Measurements from ENCODE around the gene WDR27.
"Not testable (repeated sequence)": the region's sequence is repeated elsewhere in the genome, so short reads cannot be mapped to it uniquely, and the experiment has no call there.

The WDR27 gene

DNA sequence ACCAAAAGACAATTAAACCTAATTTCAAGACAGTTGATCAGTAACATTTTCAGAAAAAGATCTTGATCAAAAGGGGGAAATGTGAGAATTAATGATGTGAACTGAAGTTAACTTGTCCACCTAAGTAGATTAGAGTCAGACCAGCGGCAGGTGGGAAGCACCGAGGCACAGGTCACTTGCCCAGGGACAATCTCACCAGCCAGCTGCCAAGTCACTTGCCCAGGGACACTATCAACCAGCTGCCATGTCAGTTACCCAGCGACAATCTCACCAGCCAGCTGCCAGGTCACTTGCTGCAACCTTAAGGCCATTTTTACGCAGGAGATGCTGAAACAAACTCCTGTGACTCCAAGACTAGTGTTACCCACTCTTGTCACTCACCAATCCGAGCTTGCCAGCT, 260.5 kb downstream of the WDR27 start:
- no peak for DNase-seq (ENCODE audit: low read depth in 2 of 2)

DNA sequence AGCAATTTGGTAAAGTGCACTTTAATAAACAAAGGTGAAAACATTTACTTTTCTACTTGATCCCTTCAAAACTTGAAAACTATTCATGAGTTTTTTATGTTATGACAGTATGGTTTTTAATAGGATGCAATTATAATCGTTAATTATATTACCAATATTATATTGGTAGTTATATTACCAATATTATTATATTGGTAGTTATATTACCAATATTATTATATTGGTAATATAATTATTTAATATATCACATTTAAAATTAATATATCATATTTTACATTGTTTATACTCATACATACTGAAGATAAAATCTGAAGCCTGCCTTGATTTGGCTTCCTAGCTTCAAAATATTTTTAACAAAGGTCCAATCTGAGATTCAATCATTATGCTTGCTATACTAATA, 262.1 kb downstream of the WDR27 start:
- DNase-seq (ENCODE audit: low read depth in 2 of 2): no peak

DNA sequence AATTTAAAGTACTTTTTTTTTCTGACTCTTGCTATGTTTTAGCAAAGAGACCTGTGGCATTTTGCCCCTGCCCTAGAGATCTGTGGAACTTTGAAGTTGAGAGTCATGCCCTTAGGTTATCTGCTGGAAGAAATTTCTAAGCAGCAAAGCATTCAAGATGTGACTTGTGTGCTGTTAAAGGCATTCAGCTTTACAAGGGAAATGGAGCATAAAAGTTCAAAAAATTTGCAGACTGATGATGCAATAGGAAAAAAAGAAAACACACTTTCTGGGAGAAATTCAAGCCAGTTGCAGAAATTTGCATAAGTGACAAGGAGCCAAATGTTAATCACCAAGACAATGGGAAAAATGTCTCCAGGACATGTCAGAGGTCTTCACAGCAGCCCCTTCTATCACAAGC, 267.3 kb downstream of the WDR27 start:
- not testable (repeated sequence) for DNase-seq (ENCODE audit: low read depth in 2 of 2)

GRCh38 chr6:169429001-169429400, 272.8 kb downstream of the WDR27 start:
- no peak for DNase-seq (ENCODE audit: low read depth in 2 of 2)

GRCh38 chr6:169428532-169428931, 273.3 kb downstream of the WDR27 start:
- no peak for DNase-seq (ENCODE audit: low read depth in 2 of 2)

GRCh38 chr6:169427856-169428255, 274.0 kb downstream of the WDR27 start:
- DNase-seq (ENCODE audit: low read depth in 2 of 2): no peak

DNA sequence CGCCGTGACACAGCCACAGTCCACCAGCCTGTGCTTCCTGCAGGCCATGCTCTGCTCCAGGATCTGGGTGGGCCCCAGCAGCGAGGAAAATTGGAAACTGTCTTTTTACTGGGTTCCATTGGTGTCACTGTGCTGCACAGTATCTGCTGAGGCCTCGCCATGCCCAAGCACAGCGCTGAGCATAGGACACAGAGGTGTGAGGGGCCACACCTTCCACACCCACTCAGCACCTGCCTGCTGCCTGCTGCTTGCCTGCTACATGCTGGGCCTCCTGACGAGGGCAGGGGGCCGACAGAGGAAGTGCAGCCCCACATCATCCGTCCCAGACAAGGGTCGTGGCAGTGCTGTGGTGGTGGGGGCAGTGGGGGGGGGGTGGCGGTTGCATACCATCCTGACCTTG, 275.2 kb downstream of the WDR27 start:
- no peak for DNase-seq (ENCODE audit: low read depth in 2 of 2)

DNA sequence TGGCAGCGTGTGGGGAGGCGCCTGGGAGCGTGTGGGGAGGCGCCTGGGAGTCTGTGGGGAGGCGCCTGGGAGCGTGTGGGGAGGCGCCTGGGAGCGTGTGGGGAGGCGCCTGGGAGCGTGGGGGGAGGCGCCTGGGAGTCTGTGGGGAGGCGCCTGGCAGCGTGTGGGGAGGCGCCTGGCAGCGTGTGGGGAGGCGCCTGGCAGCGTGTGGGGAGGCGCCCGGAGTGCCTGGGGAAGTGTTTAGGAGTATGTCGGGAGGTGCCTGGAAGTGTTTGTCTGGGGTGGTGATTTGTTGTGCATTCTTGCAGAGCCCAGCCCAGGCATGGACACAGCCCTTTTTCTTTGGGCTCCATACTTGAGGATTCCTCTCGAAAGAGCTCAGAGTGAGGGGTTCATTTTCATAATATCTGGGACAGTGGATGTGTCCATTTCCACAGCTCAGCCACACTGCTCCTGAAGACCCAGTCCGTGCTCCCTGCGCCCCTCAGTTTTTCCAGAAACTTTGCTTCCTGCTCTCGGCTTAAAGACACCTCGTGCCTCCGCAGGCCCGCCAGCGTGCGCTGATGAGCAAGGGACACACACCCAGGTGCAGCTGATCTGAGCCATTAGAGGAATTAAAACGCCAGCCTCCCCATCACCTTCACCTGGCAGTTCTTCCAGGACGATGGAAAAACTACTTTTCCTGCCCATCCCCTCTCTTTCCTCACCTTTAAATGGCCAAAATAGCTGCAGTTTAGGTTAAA, 276.0 kb downstream of the WDR27 start:
- DNase-seq (ENCODE audit: low read depth in 2 of 2): no peak

GRCh38 chr6:169424821-169425240, 277.0 kb downstream of the WDR27 start:
- DNase-seq (ENCODE audit: low read depth in 2 of 2): no peak

- DNase-seq (ENCODE audit: low read depth in 2 of 2): no peak
Measured at GRCh38 chr6:169424149-169424804, 277.6 kb downstream of the WDR27 start.

DNA sequence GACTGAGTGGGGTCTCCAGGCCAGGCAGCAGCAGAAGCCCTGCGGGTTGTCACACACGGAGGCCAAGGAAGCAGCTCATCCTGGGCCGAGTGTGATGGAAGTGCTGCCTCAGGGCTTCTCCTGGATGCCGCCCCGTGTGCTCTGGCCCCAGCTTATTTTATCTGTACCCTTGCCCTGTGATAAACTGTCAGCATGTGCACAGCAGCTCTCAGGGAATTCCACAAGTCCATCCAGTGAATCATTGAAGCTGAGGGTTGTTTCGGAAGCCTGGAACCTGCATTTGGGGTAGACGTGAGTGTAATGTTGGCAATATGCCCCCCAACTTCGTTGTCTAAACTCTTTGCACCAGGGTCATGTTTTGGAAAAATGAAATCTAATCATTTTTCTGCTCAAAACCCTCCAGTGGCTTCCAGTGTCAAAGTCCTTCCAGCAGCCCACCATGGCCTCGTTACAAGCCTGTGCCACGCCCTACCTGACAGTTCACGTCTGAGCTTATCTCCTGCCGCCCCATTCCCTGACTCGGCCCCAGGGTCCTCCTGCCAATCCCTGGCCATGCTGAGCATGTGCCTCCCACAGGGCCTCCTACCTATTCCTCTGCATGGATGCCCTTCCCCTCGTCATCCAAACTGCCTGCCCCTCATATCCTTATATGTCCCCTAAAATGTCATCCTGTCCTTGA, 280.1 kb downstream of the WDR27 start:
- DNase-seq (ENCODE audit: low read depth in 2 of 2): no peak

DNA sequence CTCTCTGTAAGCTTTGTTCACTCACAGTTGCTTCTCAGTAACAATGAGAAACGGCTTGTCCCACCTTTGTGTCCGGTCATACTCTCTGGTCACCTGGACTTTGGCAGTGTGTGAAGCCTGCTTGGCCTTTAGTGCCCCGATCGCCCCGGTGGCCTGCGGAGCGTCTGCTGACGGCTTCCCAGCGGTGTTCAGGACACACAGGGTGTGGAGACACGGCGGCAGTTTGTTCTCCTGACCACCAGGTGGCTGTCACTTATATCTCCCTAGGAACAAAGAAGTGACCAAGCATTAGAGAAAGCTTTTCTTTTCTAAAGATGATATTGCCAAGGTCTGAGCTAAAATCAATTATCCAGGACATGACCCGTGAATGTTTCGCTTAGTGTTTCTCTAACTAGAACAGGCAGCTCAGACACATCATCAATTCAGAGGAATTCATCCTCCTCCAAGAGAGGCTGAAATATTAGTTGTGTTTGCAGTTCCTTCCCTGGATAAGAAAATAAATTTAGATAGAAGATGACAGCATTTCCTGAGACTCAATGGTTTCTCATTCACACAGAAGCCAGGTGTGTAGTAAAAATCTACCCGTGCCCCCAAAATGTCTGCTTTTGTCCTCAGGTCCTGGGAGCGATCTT, 280.8 kb downstream of the WDR27 start:
- DNase-seq (ENCODE audit: low read depth in 2 of 2): no peak

- no peak for DNase-seq (ENCODE audit: low read depth in 2 of 2)
Measured at GRCh38 chr6:169417101-169417500, 284.7 kb downstream of the WDR27 start.

- no peak for DNase-seq (ENCODE audit: low read depth in 2 of 2)
Measured at GRCh38 chr6:169416249-169416648, 285.6 kb downstream of the WDR27 start.

DNA sequence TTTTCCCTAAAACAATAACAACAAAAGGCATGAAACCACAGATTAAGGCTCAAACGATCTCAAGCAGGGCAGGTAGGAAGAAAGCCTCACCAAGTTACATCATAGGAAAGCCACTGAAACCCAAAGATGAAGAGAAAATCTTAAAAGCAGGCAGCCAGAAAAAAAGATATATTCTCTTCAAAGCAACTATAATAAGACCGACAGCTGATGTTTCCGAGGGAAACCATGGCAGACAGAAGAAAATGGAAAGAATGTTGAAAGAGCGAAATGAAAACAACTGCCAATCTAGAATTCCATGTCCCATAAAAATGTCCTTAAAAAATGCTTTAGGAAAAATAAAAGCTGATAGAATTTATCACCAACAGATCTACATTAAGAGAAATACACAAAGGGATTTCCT, 286.6 kb downstream of the WDR27 start:
- DNase-seq (ENCODE audit: low read depth in 2 of 2): no peak

- DNase-seq (ENCODE audit: low read depth in 2 of 2): no peak
Measured at GRCh38 chr6:169411722-169412121, 290.1 kb downstream of the WDR27 start.

DNA sequence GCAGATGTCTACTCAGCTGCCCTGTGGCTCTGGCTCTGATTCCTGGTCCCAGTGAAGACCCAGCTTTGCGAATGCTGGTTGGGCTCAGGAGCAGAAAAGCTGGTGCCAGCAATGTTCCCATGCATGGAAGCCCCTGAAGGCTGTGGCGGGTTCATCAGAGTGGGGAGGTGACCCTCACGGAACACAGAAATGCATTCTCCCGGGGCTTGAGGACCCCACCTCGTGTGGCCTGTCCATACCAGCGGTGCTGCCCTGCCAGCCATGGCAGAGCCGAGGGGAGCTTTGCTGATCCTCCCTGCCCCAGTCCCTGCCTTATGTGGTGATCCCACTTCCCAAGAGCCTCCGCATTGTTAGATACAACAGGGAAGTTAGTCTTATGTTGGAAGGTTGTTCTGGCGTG, 290.5 kb downstream of the WDR27 start:
- no peak for DNase-seq (ENCODE audit: low read depth in 2 of 2)

- DNase-seq (ENCODE audit: low read depth in 2 of 2): no peak
Measured at GRCh38 chr6:169409742-169410312, 292.0 kb downstream of the WDR27 start.

- no peak for DNase-seq (ENCODE audit: low read depth in 2 of 2)
Measured at GRCh38 chr6:169407325-169407724, 294.5 kb downstream of the WDR27 start.

Data from stimulated activated CD8-positive, alpha-beta memory T cell treated with anti-CD3 and anti-CD28 coated beads, Interleukin-2, amount 100 ng/mL, for 48 hours (primary cell).